Germinal center (tissue), 1 donor: ENCODE results near the gene EPHB1.

Experiments used
- DNase-seq: peaks from one replicate; pipeline ENCODE4 v3.0.0; 2012; ENCODE audit warnings: mixed read lengths, low spot score

The EPHB1 gene

DNA sequence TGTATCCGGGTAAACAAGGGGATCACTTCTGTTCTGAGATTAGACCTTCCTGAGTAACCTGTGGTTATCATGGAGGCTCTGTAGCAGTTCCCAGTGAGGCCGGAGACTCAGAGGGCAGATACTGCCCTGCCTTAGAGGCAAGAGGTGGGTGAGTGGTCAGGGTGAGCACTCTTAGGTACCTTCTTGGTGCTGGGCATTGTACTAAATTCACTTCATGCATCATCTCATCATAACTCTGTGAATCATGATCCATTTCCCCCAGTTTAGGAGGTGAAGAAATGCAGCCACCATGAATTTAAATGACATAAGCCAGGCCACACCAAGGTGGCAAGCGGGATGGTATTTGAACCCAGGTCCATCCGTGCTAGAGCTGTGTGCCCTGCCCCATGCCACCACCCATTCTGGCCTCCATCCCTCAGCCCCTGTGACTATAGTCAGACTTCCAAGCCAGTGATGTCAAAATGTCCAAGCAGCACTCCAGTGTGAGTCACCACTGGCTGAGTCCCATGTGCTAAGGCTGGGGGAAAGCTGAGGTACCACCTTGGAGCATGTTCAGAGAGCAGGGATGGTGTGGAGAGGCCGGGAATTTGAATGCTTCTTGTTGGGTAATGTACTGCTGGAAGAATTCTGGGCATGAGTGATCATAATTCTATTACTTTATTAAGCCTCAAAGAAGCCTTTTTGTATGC, 88.8 kb downstream of the EPHB1 start:
- DNase-seq = no peak

DNA sequence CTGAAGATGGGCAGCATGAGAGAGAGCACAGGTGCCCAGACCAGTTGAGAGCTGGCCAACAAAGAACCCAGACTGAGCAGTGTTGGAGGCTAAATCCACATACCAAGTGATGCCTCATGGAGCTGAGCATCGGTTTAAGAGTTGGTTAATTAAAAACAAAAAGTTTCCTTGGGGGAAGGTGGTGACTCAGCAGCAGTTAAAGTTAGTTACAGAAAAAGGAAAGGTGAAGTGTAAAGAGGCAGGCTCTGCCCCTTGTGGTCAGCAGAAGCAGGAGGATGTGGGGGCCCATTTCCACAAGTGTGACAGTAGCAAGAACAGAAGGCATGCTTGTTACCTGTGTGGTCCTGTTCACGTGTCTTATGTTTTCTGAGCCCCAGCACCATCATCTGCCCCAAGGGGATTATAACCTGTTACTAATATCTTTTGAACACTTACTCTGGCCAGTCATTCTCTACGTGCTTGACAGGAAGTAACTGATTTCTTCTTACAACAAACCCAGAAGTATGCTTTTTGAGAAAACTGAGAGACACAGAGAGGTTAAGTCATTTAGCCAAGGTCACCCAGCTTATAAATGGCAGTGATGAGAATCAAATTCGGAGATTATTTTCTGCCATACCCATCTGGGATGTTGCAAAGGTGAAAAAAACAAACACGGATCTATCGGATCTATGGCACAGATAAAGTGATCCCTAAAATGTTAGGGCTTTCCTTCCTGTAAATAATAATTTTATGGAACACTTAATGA, 91.0 kb downstream of the EPHB1 start:
- DNase-seq = no peak

- no peak for DNase-seq
Observed at GRCh38 chr3:134886991-134887390, 91.9 kb downstream of the EPHB1 start.

- DNase-seq = no peak
Observed at GRCh38 chr3:134887536-134887935, 92.5 kb downstream of the EPHB1 start.

DNA sequence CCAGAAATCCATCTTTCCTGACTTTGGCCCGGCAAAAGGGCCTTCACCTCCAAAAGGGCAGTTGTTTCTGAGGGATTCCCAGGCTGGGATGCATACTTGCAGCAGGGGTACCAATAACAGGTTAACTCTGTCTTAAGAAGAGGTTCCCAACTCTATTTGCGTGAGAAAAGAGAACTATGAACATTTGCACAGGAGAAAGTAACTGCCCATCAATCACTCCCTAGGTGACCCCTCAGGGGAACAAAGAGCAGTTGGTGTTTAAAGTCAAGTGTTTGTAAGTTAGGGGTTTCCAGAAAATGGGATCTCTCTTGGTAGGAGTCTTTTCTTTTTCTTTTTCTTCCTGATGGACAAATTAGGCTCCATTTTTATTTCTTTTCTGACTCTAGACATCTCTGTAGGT, 97.3 kb downstream of the EPHB1 start:
- no peak for DNase-seq

GRCh38 chr3:134892761-134893160, 97.7 kb downstream of the EPHB1 start:
- no peak for DNase-seq

GRCh38 chr3:134894533-134894932, 99.5 kb downstream of the EPHB1 start:
- no peak for DNase-seq

GRCh38 chr3:134895181-134895580, 100.1 kb downstream of the EPHB1 start:
- no peak for DNase-seq

GRCh38 chr3:134896141-134896540, 101.1 kb downstream of the EPHB1 start:
- no peak for DNase-seq

- DNase-seq = no peak
Observed at GRCh38 chr3:134896696-134897095, 101.6 kb downstream of the EPHB1 start.

DNA sequence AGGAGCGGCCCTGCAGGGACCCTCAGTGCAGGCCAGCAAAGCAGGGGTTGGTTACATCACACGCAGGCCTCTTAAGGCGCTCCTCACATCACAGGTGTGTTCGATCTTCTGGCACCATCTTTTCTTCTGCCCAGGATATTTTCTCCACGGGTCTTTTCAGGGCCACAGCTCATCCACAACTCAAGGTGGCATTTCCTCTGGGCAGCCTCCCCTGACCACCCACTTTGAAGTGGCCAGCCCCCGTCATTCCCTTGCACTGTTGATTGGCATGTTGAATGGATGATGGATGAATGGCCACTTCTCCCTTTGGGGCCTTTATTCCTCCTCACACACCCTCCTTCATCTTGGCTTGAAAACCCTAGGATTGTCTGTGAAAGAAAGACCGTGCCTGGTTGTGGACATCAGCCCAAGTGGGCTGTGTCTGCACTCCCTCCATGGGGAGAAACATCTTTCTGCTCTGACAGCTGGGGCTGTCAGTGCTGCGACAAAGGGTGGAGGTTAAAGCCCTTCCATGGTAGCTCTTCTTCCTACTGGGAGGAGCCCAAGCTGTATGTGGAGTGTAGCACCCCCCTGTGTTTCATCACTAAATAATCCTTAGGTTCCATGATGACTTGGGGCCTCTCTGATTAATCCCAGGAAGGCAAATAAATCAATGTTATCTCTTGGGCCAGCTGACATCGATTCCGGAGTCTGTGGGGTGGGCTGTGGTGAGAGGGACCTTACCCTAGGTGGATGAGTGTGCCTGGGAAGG, 102.5 kb downstream of the EPHB1 start:
- DNase-seq = no peak

GRCh38 chr3:134898181-134898754, 103.2 kb downstream of the EPHB1 start:
- DNase-seq = no peak

DNA sequence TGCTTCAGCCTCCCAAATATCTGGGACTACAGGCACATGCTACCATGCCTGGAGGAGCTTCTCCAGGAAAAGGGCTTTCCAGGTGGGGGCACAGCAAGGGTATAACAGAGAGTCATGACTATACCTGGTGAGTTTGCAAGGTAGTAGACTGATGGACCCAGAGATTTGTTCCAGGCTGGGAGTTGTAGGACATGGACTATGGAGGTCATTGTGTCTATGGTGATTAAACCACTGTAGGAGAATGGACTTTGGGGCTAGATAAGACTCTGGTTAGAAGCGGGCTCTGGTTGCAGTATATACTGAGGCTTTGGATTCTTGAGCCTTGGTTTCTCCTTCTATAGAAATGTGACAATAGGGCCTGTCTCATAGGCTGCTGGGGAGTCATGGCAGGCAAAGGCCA, 104.7 kb downstream of the EPHB1 start:
- DNase-seq = no peak

DNA sequence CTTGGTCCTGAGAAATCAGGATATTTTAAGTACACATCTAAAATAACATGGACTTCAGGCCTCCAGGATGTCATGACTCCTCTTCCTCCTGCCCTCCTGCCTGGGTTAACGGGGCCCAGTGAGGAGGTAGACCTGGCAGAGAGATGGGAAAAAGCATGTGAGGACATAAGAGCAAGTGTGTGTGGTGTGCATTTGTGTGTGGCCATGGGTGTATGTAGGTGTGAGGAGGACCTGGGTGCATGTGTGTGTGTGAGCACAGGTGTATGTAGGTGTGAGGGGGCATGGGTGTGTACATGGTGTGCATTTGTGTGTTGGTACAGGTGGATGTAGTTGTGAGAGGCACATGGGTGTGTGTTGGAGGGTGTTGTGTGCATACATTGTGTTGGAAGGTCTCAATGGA, 105.4 kb downstream of the EPHB1 start:
- DNase-seq = no peak

- no peak for DNase-seq
Observed at GRCh38 chr3:134901461-134901860, 106.4 kb downstream of the EPHB1 start.

- DNase-seq = no peak
Observed at GRCh38 chr3:134903837-134904236, 108.8 kb downstream of the EPHB1 start.

GRCh38 chr3:134904241-134904771, 109.2 kb downstream of the EPHB1 start:
- no peak for DNase-seq

DNA sequence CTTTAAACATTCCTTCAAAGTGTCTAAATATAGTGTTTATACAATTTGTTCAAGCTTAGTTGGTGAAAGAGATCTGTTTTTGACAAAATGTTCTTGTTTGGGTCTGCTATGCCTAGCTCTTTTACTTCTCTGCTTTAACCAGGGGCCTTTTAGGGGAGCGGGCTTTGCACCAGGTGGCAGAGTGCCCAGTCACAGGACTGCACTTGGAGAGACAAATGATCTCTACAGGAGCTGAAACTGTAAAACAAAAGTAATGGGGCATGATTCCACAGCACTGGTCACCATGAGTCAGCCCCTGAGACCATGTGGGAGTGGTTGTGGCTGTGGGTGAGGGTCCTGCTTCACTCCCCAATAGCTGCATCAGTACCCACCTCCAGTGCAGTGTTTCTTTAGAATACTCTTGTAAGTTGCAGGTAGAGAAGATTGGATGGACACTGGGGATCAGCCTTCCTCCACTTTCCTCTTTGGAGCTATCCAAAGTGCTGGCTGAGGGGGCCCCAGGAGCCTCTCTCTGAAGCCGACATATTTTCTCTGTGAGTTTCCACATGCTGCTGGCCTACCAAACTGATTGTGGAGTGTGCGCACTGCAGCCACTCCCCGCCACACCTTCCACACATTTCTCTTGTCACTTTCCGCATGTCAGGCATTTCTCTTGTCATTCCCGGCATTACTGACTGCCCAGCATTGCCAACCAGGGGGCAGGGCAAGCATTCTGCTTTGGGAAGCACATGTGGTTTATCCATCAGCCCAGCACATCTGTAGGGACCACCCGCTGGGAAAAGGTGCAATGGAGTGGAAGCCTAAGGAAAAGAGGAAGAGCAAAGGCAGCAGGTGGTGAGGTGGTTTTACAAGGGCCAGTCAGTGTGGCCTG, 110.0 kb downstream of the EPHB1 start:
- no peak for DNase-seq

DNA sequence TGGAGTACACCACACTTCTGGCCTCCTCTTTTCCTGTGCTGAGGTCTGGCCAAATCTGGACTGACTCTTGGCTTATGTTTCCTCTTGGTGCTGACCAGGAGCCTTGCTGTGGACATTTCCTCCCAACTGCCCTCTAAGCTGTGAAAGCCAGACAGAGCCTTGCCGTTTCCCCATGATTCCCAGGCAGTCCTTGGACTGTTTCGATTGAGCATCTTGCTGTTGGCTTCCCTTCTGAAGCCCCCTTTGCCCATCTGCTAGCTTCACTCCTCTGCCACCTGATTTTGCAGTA, 110.5 kb downstream of the EPHB1 start:
- no peak for DNase-seq

DNA sequence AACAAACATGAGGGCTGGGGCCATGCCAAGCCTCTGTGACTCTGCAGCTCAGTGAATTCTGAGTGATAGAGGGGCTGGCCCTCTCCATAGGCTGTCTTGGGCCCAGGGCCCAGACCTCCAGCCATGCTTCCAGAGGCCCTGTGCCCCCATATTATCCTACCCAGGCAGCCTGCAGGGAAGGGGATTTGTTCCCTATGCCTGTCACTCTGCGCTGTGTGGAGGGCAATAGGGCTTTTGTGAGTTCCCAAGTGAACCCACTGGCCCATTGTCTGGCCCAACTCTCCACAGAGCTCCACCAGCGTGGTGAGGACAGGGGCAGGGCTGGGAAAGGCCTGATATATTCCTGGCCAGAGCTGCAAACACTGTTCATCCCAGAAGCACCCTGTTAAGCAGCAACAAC, 113.2 kb downstream of the EPHB1 start:
- no peak for DNase-seq

DNA sequence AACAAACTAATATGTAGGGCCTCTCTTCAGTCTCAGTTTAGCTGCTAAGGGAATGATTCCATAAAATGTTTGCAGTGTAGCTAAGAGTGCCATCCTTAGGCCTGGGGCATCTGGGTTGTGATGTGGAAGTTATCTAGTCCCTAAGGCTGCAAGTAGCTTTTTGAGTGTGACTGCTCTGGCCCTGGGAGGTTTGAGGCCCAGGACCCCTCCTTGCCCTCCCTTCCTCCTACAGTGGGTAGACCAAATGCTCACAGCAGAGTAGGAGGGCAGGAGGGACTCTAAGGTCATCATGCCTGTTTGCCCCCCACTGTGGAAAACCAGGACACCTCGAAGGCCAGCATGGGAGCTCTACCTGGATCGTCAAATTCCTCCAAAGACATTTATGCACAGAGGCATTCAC, 115.0 kb downstream of the EPHB1 start:
- no peak for DNase-seq
